Heart left ventricle (tissue), 16 donors: Measurements from ENCODE around the gene ZBTB34. TPM values are rescaled to one million over a fixed set of nuclear protein-coding genes. Genes with fewer than 3 reads are reported as not detected.

Source experiments
- ATAC-seq, 4 donors: fragments of 200-7000 bp; cut with Tn5 transposase; one replicate each; pipeline ENCODE4 v1.9.1; 2020 to 2022; ENCODE audit warnings: moderate library complexity in 4 of 4, mild to moderate bottlenecking in 3 of 4, moderate number of reproducible peaks in 1 of 4
- DNase-seq, 5 donors: peaks; one replicate each; pipeline ENCODE4 v3.0.0-alpha.2; 2020
- H3K27ac ChIP-seq, 12 donors: fragments of 200-600 bp; sonication (generic) in 4 of 12; one replicate each; pipeline versions ENCODE4 v1.5.0 to v1.8.0; 2016 to 2022; ENCODE audit warnings: mild to moderate bottlenecking in 2 of 12
- H3K27me3 ChIP-seq, 9 donors: fragments of 200-600 bp; sonication (generic) in 2 of 9; one replicate each; pipeline versions ENCODE4 v1.5.1 to v1.8.0; 2016 to 2022; ENCODE audit warnings: mild to moderate bottlenecking in 3 of 9
- H3K36me3 ChIP-seq, 9 donors: fragments of 200-600 bp; sonication (generic) in 2 of 9; one replicate each; pipeline versions ENCODE4 v1.5.0 to v1.8.0; 2018 to 2022; ENCODE audit warnings: mild to moderate bottlenecking in 2 of 9
- H3K4me1 ChIP-seq, 12 donors: fragments of 200-600 bp; sonication (generic) in 4 of 12; one replicate each; pipeline versions ENCODE4 v1.5.0 to v1.8.0; 2016 to 2022; ENCODE audit warnings: mild to moderate bottlenecking in 3 of 12
- H3K4me3 ChIP-seq, 12 donors: fragments of 200-600 bp; sonication (generic) in 4 of 12; one replicate each; pipeline versions ENCODE4 v1.5.0 to v1.8.0; 2017 to 2022; ENCODE audit warnings: mild to moderate bottlenecking in 9 of 12, moderate library complexity in 4 of 12
- H3K9me3 ChIP-seq, 12 donors: fragments of 200-600 bp; sonication (generic) in 4 of 12; one replicate each; pipeline versions ENCODE4 v1.5.0 to v1.8.0; 2016 to 2022; ENCODE audit warnings: mild to moderate bottlenecking in 1 of 12
- CTCF ChIP-seq, 12 donors: fragments of 200-600 bp; sonication (generic) in 4 of 12; IDR thresholded peaks; one replicate each; pipeline versions ENCODE4 v1.5.0 to v1.8.0; 2018 to 2022; ENCODE audit warnings: antibody characterized with exemption in 12 of 12, mild to moderate bottlenecking in 5 of 12
- POLR2A ChIP-seq, 2 donors: fragments of 450-650 bp; IDR thresholded peaks; one replicate each; pipeline ENCODE4 v1.6.1; 2017; ENCODE audit warnings: antibody characterized with exemption in 2 of 2, mild to moderate bottlenecking in 2 of 2, moderate library complexity in 2 of 2
- WGBS, 4 donors: extraction: QIAGEN DNeasy Blood & Tissue Kit in 2 of 4; methylation state at CpG; one replicate each; pipeline versions ENCODE4 v1.1.5 to v1.1.7; 2013 to 2018; 5-methylcytosine and 5-hydroxymethylcytosine counted together
- intact Hi-C, 10 donors: fragments of 100-400 bp; cut with DNase I; formaldehyde crosslinking; loops; one replicate each; pipeline versions ENCODE4 v1.11.1 to v1.14.2; 2022
- polyA plus RNA-seq, 2 donors: library from polyadenylated mRNA; stranded (reverse); fragments of 200-250 nt; gene quantifications; one replicate each; pipeline ENCODE4 v1.2.3, GENCODE V29; 2013
- total RNA-seq, 9 donors: library from RNA; depleted of rRNA in 2 of 9; stranded (reverse); fragments of >200 nt in 2 of 9; fragmentation: NEBNext Ultra II Directional in 3 of 9; extraction: Animal tissue kit (Norgen Biotek cat#: 25700) in 3 of 9; gene quantifications; one replicate each; pipeline versions ENCODE4 v1.1.0 to v1.2.4, GENCODE V29; 2016 to 2023
- donor health status: ischemic (EF 13 %, LVEDD 7.1; RV severe dilation, severe dysfunction).
- donor health status: healthy with polysubstance abuse.
- donor health status: DM: no; HTN: yes; CAD: no.
- donor health status: DM: no; HTN: no; CAD: no.
- donor health status: ischemic (EF 25% LVEDD 6.9; RV normal size, moderate dysfunction).
- donor health status: ischemic (EF 25% LVEDD 5.7; RV mildly dilated, moderate dysfunction).
- donor health status: healthy.
- donor health status: DM: yes; HTN: yes; CAD: no.
- donor health status: ischemic (EF 35%, LVEDD 5.7; RV mildly dilated, moderate dysfunction).
- donor health status: nonischemic (EF 11% LVEDD 7.7; RV severe dilation, severe dysfunction).
- donor health status: DM: yes; HTN: yes; CAD: no.
- donor health status: PGD.
- donor health status: ischemic (EF 29% LVEDD 5.4; RV normal size, mild dysfunction).
- donor health status: nonischemic (EF 23%, LVEDD 6.1; RV moderate dilation, normal function).

The ZBTB34 gene
- total and polyA plus RNA-seq, 11 donors: 2.2 to 8.2 (median 5.0) TPM

- H3K36me3 ChIP-seq: peaks cover 0 to 22% (median 11%) of the 10 kb centered on the region in 9 donors
- peaks cover 0 to 24% (median 6%) of the 10 kb centered on the region in 12 donors for H3K4me1 ChIP-seq
- no peaks in the 10 kb centered on the region for H3K27me3 ChIP-seq
- no peak overlapping the region for H3K27ac ChIP-seq
- ATAC-seq (peak in 3 of 4 donors; percentile 42 to 68 (median 54)), DNase-seq (no peak)
- WGBS, 4 donors: 74 to 80% (median 75%) methylated on average over 10 of the region's 10 CpGs
- TF ChIP-seq POLR2A (IDR thresholded peaks at IDR 0.05): no peak
- intact Hi-C loops: no loop called here
- no peak overlapping the region for H3K4me3 ChIP-seq
- H3K9me3 ChIP-seq: no peaks in the 10 kb centered on the region
Observed at GRCh38 chr9:126842977-126843799, 17.3 kb upstream of the ZBTB34 start.

DNA sequence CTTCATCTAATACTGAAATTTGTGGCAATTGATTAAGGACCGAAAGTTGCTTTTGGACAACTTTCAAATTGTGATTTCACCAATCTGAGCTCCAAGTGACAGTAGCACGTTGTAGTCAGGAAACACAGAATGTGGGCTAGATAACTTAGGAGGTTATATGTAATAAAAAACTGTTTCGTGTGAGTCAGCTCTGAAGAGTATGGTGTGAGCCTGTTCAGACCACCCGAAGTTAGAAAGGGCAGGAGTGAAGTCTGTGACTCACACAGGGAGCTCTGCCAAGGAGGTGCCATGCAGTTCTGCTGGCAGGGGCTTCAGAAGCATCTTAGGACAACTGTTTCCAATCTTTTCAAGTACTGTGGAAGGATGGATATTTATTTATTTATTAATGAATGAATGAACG, 16.4 kb upstream of the ZBTB34 start:
- H3K4me3 ChIP-seq: no peak overlapping the region
- H3K4me1 ChIP-seq: peaks cover 0 to 15% (median 0%) of the 10 kb centered on the region in 12 donors
- ATAC-seq (peak in 3 of 4 donors; percentile 32 to 67 (median 63)), DNase-seq (peak in 1 of 5 donors; percentile 48)
- no peaks in the 10 kb centered on the region for H3K27me3 ChIP-seq
- peaks cover 0 to 13% (median 3%) of the 10 kb centered on the region in 9 donors for H3K36me3 ChIP-seq
- 30 to 53% (median 46%) methylated on average over 5 of the region's 5 CpGs for WGBS, 4 donors
- intact Hi-C loops: no loop called here
- TF ChIP-seq CTCF (IDR thresholded peaks at IDR 0.05) (no peak), POLR2A (IDR thresholded peaks at IDR 0.05) (no peak)
- H3K27ac ChIP-seq: no peak overlapping the region
- H3K9me3 ChIP-seq: no peaks in the 10 kb centered on the region

DNA sequence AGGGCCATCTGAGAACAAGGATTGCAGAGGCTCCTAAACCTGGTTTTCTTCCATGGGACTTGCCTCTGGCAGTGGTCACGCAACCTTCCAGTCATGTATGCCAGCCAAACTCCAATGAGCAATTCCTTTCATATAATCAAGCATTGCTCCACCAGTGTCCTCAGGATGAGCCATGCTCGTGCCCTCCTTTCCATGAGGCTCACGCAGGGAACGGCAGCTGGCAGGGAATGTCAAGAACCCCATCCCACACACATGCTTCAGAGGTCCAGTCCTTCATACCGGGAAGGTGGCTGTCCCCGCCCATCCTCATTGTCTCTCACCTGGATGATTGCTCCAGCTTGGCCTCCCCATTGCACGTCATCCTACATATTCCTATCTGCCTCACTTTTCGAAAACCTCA, 13.4 kb upstream of the ZBTB34 start:
- Histone ChIP-seq H3K9me3 (no peaks in the 10 kb centered on the region), H3K27me3 (no peaks in the 10 kb centered on the region), H3K36me3 (no peaks in the 10 kb centered on the region), H3K27ac (no peak overlapping the region), H3K4me1 (peaks cover 0 to 13% (median 0%) of the 10 kb centered on the region in 12 donors), H3K4me3 (no peak overlapping the region)
- DNase-seq: no peak
- intact Hi-C loops: no loop called here
- 88 to 96% (median 94%) methylated on average over 8 of the region's 8 CpGs for WGBS, 4 donors
- ATAC-seq: no peak
- TF ChIP-seq POLR2A (IDR thresholded peaks at IDR 0.05) (no peak), CTCF (IDR thresholded peaks at IDR 0.05) (no peak)

DNA sequence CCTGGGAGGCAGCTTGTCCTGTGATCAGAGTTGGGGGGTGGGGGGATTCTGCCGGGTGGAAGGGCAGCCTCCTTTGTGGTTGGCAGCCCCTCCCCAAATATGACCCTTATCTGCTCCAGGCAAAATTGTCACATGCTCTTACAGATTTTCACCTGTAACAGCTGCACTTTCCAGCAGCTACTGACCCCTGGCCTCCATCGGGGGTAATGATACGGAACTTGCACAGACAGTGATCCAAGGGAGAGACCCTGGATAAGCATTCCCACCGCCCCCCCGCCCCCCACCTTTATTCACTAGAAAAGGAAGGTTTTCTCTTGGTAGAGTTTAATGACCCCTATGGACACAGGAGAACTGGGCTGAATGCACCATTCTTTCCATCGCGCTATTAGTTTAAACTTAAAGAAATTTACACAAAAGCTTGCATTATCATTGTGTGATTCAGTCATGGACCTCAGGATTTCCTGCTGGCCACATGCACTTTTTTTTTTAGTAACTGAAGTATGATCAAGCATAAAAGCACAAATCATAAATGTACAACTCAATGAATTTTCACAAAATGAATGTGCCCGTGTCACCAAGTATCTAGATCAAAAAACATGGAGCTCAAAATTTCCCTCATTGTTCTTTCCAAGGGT, 10.7 kb upstream of the ZBTB34 start:
- DNase-seq: no peak
- peaks cover 0 to 8% (median 0%) of the 10 kb centered on the region in 9 donors for H3K27me3 ChIP-seq
- H3K36me3 ChIP-seq: no peaks in the 10 kb centered on the region
- H3K4me3 ChIP-seq: no peak overlapping the region
- WGBS, 4 donors: 67 to 77% (median 72%) methylated on average over 8 of the region's 8 CpGs
- TF ChIP-seq CTCF (IDR thresholded peaks at IDR 0.05) (no peak), POLR2A (IDR thresholded peaks at IDR 0.05) (no peak)
- H3K4me1 ChIP-seq: no peaks in the 10 kb centered on the region
- no peak for ATAC-seq
- no peaks in the 10 kb centered on the region for H3K9me3 ChIP-seq
- H3K27ac ChIP-seq: no peak overlapping the region
- intact Hi-C loops: no loop called here
